HG02759 (cell line): ENCODE data around the gene CUL1.
A peak's percentile ranks its signal among the peaks of the same experiment; 100 is the strongest.
"Not testable (repeated sequence)": the region's sequence is repeated elsewhere in the genome, so short reads cannot be mapped to it uniquely, and the experiment has no call there.

Source experiments
- ATAC-seq: cut with Tn5 transposase; IDR thresholded peaks from one replicate; pipeline ENCODE4 v1.9.1; 2021; ENCODE audit warnings: mild to moderate bottlenecking, moderate library complexity; ENCODE audit not compliant: unreplicated experiment

The CUL1 gene

DNA sequence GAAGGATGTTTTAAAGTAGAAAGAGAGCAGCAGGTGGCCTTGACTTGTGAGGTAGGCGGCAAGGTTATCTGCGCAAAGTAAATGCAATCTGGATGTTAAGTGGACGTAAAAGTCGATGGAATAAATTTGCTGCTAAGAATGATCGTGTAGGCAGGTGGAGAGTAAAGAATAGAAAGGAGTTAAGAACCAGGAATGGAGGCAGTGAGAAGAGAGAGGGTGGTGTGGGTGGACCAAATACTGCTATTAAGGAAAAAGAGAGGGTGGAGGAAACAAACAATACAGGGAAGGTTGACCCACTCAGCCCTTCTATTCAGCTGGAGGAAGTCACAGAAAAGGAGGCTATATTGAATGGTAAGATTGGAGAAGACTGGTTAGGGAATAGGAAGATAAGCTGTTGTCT, 1.9 kb upstream of the CUL1 start:
- no peak for ATAC-seq

- ATAC-seq = no peak
Observed at GRCh38 chr7:148697256-148698006, 1.3 kb upstream of the CUL1 start.

DNA sequence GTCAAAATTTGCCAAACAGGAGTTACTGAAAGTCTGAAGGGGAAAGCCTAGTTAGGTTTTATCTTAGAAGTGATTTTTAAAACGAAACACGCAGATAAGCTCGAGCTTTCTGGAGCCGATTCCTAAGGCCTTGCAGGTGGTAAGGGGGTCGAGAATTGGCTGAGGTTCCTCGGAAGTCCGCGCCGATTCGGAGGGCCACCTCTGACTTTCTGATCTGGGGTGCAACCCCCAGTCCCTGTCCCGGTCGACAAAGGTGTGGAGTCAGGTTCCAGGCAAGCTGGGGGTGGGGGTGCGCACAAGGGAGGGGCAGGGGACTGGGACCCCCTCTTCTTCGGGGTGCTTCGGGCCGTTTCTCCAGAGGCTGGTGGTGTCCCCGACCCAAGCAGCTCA, 701 bp upstream of the CUL1 start:
- ATAC-seq = peak; percentile 2

- peak; percentile 41 for ATAC-seq
Observed at GRCh38 chr7:148699024-148699781, 500 bp downstream of the CUL1 start.

DNA sequence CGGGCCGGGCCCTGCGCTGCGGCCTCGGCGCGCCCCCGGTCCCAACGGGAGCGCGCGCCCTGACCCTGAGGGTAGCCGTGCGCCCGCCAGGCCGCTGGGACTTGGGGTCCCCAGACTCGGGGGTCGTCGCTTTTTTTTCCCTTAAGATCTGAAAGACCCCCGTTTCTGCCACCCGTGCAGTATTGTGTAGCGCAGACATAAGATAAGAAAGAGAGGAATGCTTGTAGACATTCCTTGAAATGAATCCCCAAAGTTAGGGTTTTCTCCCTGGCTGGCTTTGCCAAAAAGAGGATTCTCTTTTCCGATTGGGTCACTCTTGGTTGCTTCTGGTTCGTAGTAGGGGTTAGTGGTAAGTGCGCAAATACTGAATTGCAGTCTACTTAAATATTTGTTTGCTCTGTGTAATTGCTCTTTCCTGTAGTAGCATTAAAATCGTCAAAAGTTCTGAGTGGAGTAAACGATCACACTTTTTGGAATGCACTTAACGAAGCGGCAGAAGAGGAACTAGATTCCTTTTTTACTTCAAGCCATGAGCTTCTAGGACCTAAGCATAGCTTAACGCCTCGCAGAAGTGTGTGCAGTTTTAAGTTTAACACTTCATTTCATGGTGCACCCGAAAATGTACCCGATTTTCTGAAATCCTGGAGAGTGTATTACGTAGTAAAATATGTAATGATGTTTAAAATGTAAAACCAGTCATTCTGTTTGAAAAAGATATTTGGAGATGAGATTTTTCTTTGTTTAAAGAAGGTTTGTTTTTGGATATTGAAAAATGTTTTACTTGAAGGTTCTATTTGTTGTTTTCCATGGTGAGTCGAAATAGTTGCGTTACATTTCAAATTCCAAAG, 1.3 kb downstream of the CUL1 start:
- ATAC-seq = peak; percentile 37

GRCh38 chr7:148700661-148701064, 2.0 kb downstream of the CUL1 start:
- ATAC-seq = no peak

DNA sequence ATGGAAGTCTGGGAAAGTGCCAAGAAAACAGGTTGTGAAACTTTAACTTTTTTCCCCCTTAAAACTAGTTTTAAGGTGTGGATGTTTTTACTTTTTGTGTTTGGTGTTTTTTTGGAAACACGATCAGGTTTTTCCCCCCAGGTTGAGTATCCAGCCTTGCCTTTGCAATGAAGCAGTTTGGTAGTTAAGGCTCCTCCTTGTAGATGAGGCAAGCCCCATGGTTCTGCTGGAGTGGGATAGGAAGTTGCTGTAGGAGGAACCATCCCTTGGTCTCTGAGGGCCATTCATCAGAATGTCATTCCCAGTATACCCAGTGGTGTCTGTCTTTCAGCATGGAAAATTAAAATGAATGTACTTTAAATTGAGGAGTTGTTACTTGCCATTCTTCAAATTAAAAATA, 2.7 kb downstream of the CUL1 start:
- ATAC-seq = no peak

- no peak for ATAC-seq
Observed at GRCh38 chr7:148702876-148703670, 4.4 kb downstream of the CUL1 start.

DNA sequence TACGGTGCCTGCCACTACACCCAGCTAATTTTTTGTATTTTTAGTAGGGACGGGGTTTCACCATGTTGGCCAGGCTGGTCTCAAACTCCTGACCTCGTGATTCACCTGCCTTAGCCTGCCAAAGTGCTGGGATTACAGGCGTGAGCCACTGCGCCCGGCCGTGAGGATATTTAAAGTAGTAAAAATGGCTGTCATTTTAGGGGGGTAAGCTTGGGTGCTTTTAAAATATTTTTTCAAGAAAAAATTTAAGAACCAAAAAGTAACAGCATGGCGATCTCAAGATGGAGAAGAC, 4.9 kb downstream of the CUL1 start:
- ATAC-seq = not testable (repeated sequence)

- no peak for ATAC-seq
Observed at GRCh38 chr7:148704189-148704588, 5.5 kb downstream of the CUL1 start.

DNA sequence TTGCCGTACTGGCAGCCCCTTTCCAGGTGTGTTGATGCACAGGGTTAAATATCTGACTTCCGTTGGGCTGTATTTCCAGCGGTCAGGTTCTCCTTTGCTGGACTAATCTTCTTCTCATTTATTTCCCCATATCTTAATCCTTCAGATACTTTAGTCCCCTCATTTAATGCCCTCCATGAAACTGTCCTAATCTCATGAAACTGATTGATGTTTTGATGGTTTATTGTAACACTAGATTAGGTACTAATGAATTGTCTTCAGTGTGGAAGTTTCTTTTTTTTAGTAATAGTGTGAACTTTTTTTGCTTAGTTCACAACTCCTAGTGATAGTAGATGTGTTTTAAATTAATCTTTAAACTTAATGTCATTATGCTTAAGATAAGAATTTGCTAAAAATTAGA, 6.3 kb downstream of the CUL1 start:
- ATAC-seq = no peak

DNA sequence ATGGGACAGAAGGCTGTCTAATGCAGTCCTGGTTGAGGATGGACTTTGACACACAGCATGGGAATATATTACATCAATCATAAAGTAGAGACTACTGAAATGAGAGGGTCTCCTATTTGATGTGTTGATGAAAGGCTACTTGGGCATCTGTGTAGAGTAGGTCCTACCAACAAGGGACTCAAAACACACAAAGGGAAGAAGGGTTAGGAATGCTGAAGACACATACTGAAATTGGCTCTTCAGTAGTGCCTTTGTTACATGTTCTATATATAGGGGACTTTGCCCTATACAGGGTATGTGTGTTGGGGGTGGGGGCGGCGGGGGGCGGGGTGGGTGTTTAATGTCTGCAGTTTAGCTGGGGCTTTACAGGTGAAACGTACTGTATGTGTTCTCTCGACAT, 7.7 kb downstream of the CUL1 start:
- ATAC-seq = no peak

- ATAC-seq = no peak
Observed at GRCh38 chr7:148708026-148708885, 9.6 kb downstream of the CUL1 start.

- no peak for ATAC-seq
Observed at GRCh38 chr7:148709014-148709413, 10.3 kb downstream of the CUL1 start.

GRCh38 chr7:148710426-148710825, 11.7 kb downstream of the CUL1 start:
- ATAC-seq = not testable (repeated sequence)

- peak; percentile 46 for ATAC-seq
Observed at GRCh38 chr7:148711191-148712102, 12.7 kb downstream of the CUL1 start.

- peak; percentile 33 for ATAC-seq
Observed at GRCh38 chr7:148712678-148713329, 14.1 kb downstream of the CUL1 start.

DNA sequence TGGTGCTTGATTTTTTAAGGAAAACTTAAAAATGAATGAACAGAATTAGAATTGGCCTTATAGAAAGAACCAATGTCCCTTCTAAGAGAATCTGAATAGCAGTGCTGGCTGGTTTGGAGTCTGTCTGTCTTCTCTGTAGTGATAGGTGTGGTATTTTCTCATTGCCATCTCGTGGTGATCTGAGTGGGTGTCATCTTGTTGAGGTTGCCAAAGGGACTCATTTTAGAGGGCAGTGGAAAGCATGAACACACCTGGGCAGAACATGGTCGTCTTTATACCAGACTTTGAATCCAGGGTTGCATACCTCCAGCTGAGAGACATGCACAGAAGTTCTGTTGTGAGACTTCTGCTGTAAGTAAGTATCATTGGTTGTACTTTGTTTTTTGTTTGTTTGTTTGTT, 15.8 kb downstream of the CUL1 start:
- ATAC-seq = no peak
